CD4-positive, alpha-beta T cell treated with Interleukin-12 subunit alpha and Interleukin-12 subunit beta, for 1 hour (primary cell): ENCODE data around the gene LRFN3.
"Not testable (repeated sequence)": the region's sequence is repeated elsewhere in the genome, so short reads cannot be mapped to it uniquely, and the experiment has no call there.

Experiments
- DNase-seq: peaks from one replicate; pipeline ENCODE4 v3.0.0-alpha.2; 2020

Gene LRFN3, protein sequence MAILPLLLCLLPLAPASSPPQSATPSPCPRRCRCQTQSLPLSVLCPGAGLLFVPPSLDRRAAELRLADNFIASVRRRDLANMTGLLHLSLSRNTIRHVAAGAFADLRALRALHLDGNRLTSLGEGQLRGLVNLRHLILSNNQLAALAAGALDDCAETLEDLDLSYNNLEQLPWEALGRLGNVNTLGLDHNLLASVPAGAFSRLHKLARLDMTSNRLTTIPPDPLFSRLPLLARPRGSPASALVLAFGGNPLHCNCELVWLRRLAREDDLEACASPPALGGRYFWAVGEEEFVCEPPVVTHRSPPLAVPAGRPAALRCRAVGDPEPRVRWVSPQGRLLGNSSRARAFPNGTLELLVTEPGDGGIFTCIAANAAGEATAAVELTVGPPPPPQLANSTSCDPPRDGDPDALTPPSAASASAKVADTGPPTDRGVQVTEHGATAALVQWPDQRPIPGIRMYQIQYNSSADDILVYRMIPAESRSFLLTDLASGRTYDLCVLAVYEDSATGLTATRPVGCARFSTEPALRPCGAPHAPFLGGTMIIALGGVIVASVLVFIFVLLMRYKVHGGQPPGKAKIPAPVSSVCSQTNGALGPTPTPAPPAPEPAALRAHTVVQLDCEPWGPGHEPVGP

DNA sequence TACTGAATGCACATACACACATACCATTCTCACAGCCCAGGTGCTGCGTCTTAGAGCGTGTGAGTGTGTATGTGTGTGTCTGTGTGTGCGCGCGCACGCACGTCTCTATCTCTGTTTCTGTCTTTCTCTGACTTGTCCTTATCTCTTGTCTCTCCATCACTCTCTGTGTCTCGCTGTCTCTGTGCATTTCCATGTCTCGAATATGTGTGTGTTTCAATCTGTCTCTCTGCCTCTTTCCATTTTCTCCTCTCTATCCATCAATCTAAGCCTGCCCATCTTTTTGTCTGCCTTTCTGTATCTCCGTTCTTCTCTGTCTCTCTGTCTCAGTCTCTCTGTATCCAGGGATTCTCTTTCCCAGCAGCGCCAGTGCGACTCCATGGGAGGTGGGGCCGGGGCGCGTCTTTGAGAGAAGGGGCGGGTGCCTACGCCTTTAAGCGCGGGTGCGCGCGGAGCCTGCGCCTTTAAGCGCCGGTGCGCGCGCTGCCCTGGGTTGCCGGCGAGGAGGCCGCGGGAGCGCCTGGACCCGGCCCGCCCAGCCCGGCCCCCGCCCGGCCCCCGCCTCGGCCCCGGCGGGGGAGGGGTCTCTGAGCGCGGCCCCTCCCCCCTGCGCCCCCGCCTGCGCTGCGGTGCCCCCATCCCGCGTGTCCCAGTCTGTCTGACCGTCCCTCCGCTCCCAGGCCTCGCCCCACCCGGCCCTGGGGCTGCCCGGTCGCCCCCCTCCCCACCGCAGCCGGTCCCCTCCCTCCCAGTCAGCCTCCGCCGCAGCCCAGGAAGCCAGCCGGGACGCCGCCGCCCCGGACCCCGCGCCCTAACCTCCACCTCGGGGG, at the start of gene LRFN3:
TSS of gene LRFN3 (plus strand) at position 464 of the 827 bp plus-strand sequence. CDS start 3,052 bp downstream, outside the sequence.
- peak; percentile 55 for DNase-seq

DNA sequence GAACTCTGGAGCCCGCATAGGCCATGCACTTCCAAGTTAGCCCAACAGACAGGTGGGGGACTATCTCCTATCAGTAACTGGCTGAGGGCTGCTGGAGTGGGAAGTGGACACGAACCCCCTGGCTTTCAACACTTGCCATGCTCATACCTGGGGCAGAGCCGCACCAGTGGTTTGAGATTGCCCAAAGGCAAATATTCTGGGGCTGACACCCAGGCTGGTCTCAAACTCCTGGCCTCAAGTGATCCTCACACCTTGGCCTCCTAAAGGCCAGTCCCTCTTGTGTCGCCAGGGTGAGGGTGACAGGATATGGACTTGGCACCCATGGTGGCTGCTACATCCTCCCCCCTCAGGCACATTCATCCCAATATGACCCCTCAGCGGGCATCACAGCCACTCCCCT, 49.0 kb upstream of the LRFN3 start:
- no peak for DNase-seq

DNA sequence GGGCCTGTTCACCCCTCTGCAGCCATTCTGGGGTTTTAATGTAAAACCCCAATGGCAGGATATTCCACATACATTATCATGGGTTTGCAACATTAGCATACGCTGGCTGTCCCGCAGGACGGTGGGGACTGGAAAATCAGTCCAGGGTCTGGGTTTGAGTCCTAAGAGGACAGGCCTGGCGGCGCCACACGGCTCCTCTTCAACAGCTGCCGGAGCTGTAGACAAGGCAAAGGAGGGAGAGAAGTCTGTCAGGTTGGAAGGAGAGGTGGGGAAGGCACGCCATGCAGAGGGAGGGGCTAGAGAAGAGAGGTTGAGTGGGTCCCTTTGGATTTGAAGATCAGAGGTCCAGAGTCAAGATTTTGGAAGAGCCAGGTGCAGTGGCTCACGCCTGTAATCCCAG, 47.8 kb upstream of the LRFN3 start:
- no peak for DNase-seq

DNA sequence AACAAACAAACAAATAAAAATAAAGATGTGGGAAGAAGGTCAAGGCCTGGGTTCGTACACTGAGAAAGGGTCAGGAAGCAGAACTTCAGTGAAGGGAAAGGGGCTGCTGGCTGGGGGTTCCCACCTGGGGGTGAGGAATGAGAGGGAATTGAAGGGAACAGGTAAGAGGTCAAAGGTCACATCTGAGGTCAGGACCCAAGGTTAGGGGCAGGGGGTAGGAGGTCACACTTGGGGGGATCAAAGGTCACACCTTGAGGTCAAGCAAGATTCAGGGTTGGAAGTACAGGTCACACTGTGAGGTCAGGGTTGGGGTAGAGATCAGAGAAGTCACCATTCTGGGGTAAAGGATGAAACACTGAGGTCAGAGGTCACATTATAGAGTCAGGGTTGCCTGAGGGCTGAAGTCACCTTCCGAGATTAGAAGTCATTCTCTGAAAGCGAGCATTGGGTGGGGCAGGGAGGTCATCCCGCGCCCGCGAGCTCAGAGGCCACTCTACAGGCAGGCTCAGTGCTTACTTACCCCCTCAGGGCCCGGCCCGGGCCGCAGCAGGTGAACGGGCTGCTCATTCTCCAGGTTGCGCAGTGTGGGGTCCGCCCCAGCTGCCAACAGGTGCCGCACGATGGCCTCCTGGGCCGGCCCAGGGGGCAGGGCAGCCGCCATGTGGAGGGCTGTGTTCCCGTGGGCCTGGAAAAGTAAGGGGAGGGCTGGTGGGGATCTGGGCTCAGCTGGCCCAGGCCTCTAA, 46.6 kb upstream of the LRFN3 start:
- DNase-seq: no peak

DNA sequence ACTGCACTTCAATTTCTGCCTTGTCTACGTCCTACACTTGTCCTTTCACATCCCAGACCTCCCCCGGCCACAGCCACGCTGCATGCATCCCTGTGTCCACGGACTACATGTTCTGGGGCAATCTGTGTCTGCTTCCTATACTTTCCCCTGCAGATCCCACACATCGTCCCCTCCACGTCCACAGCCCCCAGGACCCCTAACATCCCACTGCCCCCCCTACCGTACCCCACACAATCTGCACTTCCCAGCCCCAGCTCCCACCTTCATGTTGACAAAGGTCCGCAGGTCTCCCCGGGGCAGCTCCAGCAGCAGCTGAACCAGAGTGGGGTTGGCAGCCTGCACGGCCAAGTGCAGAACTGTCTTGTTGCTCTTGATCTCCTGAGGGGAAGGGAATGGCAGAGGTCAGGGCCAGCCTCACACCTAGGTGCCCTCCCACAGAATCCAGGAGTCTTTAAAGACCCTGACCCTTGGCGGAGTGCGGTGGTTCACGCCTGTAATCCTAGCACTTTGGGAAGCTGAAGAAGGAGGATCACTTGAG, 46.0 kb upstream of the LRFN3 start:
- no peak for DNase-seq

DNA sequence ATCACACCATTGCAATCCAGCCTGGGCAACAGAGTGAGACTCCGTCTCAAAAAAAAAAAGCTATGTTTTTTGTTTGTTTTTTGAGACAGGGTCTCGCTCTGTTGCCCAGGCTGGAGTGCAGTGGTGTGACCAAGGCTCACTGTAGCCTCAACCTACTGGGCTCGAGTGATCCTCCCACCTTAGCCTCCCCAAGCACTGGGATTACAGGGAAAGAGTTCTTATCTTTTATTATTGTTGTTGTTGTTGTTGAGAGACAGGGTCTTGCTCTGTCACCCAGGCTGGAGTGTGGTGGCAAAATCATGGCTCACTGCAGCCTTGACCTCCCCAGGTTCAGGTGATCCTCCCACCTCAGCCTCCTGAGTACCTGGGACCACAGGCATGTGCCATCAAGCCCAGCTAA, 44.4 kb upstream of the LRFN3 start:
- not testable (repeated sequence) for DNase-seq

DNA sequence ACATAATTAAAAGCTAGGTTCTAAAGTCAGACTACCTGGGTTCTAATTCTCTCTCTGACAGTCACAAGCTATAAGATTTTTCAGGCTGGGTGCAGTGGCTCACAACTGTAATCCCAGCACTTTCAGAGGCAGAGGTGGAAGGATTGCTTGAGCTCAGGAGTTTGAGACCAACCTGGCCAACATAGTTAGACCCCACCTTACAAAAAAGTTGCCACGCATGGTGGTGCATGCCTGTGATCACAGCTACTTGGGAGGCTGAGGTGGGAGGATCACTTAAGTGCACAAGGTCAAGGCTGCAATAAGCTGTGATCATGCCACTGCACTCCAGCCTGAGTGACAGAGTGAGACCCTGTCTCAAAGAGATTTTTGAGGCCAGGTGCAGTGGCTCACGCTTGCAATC, 41.8 kb upstream of the LRFN3 start:
- no peak for DNase-seq

DNA sequence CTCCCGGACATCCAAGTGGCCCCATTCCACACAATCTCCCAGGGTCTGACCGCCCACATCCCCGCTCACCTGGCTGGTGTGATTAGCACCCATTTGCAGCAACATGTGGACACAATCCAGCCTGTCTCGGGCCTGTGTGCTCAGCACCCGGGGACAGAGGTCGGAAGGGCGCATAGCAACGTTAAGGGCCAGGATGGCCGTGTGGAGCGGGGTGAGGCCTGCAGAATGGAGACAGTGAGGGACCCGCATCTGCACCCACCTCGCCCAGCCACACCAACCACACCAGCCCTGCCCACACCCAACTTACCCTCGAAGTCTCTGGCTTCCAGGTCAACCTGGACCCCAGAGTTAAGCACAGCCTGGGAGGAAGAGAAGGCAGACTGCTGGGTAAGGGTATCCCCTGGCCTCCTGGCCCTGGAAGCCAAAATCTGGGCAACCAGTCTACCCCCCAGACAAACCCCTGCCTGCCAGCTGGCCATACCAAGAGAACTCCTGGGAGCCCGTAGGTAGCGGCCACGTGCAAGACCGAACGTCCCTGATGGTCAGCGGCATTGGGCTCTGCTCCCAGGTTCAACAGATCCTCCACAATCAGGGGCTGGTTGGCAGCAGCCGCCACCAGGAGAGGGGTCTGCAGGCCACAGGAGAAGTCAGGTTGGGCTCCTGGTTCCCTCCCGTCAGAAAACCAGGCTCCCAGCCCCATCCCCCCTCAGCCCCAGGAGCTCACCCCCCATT, 40.1 kb upstream of the LRFN3 start:
- DNase-seq: no peak

DNA sequence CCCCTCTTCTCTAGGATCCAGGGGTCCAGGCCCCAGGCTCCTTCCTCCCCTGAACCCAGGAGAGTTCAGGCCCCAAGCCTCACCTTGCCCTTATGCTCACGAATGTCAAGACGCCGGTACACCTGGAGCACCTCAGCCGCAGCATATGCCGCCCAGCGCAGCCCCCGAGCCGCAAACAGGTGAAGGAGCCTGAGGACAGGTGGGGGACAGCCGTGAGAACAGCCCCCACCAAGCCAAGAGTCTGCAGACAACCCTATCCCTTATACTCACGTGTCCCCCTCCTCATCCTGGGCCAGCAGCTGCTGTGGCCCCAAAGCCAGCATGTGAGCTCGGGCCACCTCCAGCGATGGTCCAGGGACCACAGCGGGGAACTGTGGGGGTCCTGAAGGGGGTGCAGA, 39.5 kb upstream of the LRFN3 start:
- no peak for DNase-seq

DNA sequence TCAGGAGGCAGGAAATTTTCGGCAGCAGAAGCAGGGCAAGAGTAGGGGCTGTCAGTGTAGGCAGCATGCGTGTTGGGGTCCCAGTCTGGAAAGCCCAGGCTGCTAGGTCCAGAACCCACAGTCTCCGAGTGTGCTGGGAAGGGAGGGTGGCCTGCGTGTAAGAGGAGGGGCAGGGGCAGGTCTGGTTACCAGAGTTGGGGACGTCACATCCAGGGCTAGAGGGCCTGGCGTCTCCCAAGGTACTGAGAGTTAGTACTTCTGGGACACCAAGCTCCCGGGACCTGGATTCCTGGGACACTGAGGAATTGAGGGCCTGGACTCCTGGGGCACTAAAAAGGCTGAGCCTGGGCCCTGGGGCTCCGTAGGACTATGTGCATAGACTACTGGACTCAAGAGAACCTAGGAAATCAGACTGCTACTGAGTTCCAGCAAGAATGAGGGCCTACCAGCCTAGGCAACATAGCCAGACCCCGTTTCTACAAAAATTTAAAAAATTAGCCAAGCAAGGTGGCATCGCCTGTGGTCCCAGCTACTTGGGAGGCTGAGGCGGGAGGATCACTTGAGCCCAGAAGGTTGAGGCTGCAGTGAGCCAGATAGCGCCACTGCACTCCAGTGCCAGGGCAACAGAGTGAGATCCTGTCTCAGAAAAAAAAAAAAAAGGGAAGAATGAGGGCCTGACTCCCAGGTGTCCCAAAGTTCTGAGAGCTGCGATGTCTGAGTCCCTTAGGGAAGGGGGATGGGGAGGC, 38.3 kb upstream of the LRFN3 start:
- DNase-seq: no peak

DNA sequence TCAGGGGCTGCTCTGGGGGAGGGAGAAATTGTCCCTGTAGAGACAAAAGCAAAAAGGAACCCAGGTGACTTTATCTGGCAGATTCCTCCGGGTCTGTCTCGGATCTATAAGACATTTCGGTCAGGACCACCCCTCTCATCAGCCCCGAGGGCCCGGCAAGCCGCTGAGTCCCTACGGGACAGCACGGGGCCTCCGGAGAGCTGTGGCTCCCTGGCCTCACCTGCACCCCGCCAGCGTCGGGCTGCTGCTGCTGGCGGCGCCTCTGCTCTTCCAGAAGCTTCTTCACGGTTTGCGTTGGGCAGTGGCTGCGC, 37.7 kb upstream of the LRFN3 start:
- DNase-seq: no peak

DNA sequence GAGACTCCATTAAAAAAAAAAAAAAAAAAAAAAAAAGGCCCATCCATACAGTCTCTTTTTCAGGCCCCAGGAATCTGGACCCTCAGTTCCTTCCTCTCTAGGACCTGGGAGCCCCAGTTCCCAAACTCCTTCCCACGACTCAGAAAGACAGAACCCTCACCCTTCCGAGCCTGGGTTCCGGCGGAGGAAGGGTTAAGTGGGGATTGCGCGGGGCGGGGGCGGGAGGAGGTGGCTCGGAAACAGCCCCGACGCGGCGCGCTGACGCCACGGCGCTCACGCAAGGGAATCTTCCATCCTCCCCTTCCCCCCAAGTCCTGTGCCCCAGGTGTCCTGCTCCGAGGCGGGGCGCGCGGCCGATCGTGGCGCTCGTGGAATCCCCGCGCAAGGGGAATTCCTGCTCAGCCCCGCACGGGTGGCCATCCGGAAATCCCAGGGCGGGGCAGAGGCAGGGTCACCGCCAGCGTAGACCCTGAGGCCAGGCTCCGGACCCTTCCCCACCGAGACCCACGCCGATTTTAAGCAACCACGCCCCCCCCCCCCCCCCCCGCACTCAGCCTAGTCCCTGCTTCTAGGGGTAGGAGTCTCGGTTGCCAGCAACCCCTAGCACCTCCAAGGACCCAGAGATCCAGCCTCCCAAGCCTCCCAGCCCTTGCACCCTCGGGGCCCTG, 36.5 kb upstream of the LRFN3 start:
- DNase-seq: peak; percentile 90

DNA sequence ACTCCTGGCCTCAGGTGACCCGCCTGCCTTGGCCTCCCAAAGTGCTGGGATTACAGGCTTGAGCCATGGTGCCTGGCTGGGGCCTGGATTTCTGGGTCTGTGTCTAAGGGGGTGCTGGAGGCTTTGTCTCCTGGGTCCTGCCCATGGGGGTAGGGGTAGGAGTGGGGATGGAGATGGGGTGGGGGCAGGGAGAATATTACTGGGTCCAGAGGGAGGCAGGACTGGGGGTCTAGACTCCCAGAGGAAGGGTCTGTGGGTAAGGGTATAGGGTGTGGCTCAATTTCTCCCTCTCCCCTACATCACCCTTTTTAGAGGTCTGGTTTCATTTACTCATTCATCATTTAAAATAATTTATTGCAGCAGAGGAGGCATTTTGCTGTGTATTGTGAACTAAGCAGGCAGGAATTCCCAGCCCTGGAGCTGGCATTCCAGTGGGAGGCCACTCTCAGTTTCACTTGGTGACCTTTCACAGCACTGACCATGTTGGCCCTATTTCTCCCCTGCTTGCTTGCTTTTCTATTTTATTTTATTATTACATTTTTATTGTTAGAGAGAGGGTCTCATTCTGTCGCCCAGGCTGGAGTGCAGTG, 35.0 kb upstream of the LRFN3 start:
- DNase-seq: no peak

DNA sequence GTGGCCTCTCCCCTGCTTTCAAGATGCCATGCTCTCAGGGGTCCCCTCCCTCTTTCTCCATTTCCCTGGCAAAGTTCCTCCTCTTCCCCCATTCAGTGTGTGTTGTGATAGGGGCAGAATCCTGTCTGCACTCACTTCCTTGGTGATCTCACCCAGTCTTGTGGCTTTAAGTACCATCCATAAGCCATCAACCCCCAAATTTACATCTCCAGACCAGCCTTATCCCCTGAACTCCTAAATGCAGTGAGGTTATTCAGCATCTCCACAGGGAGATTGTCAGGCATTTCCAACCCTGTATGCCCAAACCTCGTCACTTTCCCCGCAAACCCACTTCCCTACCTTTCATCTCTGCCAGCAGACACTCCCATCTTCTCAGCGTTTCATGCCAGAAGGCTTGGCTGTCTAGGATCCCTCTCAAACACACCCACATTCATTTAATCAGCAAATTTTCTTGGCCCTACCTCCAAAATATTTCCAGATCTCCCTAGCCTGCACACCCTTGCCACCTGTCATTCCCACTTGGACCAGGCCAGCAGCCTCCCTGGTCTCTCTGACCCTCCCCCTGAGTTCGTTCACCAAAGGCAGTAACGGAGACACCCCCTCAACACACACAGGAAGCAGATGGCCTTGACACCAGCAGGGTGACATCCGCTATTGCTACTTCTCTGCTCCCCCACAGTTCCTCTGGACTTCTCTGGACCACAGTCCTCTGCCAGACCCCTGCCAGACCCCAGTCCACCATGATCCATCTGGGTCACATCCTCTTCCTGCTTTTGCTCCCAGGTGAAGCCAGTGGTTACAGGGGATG, 34.1 kb upstream of the LRFN3 start, which contains the start of gene HCST:
TSS of gene HCST (plus strand) at position 676 of the 808 bp plus-strand sequence. CDS start at position 741, 65 bp downstream.
- DNase-seq: peak; percentile 61

DNA sequence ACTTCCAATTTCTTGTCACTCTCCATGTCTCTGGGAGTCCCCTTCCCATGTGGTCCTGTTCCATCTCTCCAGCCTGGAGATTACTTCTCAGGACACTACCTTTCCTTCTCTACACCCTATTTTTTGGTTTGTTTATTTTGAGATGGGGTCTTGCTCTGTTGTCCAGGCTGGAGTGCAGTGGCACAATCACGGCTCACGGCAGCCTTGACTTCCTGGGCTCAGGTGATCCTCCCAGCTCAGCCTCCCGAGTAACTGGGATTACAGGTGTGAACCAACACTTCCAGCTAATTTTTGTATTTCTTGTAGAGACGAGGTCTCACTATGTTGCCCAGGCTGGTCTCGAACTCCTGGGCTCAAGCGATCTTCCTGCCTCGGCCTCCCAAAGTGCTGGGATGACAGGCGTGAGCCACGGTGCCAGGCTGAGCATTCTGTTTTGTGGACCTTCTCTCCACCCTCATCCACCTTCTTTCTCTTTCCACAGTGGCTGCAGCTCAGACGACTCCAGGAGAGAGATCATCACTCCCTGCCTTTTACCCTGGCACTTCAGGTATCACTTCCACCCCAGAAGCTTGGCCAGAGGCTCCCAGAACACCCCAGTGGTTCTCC, 33.2 kb upstream of the LRFN3 start:
- no peak for DNase-seq

DNA sequence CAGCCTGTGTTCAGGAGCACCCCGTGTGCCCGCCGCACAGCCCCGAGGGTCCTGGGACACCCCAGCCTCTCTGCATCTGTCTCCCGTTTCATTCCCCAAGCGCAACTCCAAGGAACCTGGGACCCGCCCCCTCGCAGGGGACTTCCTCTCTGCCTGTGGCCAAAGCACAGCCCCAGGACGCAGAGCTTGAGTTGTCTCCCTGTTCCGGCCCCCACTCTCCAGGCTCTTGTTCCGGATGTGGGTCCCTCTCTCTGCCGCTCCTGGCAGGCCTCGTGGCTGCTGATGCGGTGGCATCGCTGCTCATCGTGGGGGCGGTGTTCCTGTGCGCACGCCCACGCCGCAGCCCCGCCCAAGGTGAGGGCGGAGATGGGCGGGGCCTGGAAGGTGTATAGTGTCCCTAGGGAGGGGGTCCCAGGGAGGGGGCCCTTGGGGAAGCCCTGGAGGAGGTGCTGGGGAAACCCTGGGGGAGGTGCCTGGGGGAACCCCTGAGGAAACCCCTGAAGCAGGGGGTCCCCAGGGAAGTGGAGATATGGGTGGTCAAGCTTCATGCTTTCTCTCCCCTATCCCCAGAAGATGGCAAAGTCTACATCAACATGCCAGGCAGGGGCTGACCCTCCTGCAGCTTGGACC, 32.5 kb upstream of the LRFN3 start:
- peak; percentile 93 for DNase-seq

DNA sequence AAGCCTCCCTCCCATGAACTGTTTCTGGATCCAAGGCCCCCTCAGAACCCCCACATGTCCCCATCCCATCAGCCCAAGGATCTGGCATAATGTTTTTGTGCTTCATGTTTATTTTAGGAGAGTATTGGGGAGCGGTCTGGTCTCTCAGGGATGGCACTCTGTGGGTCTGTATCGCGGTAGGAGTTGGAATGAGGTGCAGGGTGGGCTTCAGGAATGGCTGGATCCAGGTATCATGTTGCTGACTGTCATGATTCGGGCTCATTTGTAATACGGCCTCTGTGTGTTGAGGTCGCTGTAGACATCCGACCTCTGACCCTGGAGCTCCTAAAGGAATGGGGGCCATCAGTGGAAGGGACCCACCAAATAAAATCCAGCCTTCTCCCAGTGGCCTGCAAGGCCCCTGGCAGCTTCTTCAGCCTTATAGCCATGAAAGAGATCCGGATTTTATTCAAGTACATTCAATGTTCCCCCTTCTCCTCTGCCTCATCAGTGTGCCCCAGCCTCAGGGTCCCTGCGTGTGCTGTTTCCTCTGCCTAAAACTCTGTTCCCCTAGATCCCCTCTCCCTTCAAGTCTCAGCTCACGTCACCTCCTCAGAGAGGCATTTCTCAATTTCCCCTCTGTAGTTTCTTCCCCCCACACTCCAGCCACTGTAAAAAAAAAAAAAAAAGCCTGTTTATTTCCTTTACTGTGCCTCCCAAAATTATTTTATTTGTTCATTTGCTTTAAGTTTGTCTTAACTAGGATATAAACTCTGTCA, 31.7 kb upstream of the LRFN3 start:
- DNase-seq: no peak
